ENCODE measurements around the gene CDC7.

Gene CDC7

DNA sequence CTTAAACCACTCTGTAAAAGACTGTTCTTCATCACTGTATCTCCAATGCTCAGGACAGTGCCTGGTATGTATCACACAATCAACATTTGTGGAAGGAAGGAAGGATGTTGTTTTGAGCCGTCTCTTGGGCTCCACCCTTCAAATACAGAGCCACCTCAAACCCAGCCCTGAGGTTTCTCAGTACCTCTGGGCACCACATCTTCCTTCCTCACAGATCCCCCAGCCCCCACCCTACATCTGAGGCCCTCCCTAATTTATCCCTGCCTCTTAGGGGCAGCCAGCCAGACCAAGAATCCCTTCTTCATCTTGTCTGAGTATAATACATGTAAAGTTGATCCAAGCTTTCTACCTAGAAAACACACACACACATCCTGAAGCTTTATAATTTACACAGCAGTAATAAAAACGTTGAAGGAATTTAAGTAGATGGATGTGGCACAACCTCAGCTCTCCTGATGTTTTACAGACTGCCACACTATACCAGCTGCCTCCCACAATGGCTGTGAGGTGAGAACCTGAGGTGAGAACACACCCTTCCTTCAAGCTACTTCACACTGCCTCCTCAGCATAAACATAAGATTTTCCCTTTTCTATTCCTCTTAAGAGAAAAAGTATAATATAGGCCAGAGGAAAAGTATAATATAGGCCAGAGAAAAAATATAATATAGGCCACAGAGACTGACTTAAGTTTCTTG is 48.5 kb downstream of the CDC7 start:
- DNase-seq (ENCODE audit: low spot score): no peak

DNA sequence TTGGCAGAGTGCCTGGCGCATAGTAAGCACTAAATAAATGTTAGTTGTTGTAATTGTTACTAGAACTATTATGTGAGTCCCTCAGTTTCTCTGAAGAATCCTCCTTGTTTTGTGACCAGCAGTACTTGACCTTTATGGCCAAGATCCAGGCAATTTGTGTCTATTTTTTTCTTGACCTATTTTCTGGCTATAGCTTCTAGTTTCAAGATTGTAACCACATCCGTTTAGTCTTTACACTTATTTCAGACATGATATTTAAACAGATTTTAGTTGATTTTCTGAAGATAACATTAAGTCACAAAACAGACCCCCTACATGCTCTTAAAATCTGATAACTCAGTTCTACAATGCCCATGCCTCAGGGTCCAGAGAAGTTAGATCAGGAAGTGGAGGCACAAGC is 50.3 kb downstream of the CDC7 start:
- no peak for DNase-seq (ENCODE audit: low spot score)

DNA sequence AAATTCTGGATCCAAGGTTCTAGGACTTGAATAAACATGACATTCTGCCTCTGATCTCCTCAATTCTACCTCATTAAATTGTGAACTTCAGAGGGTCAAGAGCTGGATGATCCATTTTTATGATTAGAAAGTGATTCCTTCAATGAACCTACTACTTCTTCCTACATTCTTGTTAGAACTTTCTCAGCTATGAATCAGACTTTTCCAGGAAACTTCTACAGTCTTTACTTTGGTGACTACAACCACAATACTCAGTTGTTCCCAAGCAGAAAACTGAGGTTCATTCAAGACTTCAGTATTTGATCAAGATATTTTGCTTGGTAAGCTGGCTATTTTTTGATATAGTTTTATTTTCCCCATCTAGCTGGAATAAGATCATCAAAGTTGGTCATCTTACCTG is 51.4 kb downstream of the CDC7 start:
- DNase-seq (ENCODE audit: low spot score): no peak

DNA sequence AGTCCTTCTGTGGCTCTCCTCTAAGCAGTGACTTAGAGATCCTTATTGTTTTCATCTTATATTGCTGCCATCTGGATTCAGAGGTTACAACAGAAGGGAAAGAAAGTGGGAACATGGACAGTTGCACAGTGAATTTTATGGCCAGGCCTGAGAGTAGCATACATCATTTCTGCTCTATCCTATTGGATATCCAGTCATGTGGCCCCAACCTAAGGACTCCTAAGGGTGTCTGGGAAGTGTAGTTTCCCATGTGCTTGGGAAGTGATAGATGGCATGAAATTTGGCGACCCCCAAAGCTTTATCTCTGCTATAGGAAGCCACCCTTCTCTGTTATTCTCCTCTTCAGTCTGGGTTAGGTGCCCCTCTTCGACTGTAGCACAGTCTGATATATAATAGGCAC is 51.9 kb downstream of the CDC7 start:
- no peak for DNase-seq (ENCODE audit: low spot score)

DNA sequence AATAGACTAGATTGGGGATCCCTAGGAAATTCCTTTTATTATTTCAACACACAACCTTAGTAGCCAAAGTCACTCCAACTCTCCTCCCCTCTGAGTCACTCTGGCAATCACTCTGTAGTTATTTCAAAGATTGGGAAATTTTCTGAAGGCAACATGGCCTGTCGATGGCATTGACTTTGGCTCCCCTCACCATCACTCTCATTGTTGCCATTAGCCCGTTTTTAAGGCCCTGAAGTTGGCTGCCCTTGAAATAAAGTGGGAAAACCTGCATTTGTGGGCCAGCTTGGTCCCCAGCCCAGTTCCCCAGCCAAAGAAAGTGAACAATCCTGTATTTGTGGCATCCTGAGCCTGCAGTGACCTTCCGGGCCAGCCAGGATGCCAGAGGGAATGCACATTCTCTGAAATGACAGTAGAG is 52.5 kb downstream of the CDC7 start:
- DNase-seq (ENCODE audit: low spot score): no peak

DNA sequence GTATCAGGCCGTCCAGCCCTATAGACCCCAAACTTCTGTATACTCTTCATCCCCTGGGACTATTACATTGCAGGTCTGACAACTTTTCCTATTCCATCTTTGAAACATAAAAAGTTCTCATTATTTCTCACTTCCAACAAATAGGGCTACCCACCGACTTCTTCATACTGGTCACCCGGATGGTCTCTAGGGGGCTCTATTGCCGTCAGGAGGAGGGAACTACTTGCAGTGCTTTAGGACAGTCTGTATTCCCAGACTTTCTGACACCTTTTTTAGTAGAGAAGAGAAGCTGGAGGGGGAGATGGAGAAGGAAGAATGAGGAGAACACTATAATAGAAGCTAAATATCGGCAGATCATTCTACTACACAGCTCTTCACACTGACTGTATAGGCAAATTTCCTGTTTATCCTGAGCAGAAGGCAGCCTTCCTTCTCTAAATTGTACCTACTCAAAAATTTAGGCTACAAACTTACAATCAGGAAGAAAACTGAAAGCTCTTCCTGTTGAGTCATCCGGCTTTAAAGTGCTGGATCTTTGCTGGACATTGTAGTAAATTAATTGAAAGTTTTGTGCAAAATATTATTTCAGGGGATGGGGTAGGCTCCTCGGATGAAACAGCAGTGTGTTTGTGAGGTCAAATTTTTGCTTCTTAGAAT is 54.6 kb downstream of the CDC7 start:
- peak; percentile 16 for DNase-seq (ENCODE audit: low spot score)

DNA sequence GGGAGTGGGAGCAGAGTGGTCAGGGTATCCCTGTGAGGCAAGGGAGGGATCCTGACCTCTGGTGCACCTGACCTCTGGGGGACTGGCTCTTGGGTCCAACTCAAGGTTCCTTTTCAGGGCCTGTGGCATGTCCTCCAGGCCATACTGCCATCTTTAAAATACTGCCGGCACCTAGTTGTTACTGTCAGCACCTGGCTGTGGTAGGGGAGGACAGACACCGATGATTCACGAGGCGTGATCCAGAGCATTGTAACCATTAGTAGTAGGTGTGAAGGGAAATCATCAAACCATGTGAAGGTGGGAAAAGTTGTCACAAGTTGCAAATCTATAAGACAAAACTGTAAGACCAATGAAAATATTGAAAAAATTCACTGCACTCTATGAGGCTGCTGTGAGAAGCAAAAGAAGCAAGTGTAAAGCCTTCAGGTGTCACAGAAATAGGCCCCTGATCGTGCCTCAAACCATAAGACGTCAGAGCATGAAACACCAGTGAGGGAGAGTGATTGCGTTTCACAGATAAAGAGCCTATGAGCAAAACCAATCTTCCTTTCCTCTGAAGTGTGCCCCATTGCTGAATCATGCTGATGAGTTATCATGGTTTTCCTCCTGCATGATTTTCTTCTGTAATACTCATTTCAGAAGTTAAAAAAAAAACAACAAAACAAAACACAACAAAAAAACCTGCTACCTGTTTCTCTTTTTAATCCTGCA is 55.3 kb downstream of the CDC7 start:
- DNase-seq (ENCODE audit: low spot score): no peak

DNA sequence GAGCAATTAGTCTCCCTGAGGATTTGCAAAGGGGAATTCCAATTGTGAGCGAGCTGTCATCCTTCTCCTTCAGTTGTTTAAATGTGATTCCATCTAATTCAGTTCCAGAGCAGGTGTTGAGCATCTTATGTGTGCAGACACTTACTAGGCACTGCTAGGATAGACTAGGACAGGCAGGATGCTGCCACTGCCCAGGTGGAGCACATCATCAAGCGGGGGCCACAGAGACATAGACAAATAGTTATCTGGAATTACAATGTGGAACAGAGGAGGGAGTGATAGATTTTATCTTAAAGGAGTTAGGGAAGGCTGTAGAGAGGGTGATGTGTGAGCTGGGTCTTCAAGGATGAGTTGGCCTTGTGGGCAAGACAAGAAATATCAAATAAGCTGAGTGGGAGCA is 55.9 kb downstream of the CDC7 start:
- no peak for DNase-seq (ENCODE audit: low spot score)

DNA sequence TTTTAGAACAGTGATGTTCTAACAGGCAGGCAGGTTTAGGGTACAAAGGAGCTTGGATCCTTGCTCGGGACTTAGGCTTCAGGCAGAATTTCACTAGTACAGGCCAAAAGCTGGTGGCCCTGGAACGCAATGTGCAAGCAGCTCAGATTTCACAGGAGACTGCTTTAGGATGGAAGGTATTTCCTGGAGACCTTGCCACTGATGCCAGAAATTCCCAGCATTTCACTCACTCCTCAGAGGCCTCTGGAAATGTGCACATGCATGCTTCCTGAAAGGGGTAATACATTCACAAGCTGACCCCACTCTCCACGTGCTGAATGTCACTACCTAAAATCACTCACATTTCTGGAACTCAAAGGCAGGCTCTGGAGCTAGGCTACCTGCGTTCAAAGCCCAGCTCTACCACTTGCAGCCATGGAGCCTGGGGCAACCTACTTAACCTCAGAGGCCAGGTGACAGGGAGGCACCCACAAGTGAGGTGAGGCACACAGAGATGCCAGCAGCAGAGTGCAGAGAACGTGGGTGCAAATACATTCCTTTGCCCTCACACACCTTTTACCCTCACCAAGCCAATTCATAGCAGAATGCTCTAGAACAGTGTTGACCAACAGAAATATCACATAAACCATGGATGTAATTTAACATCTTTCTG is 56.5 kb downstream of the CDC7 start:
- DNase-seq (ENCODE audit: low spot score): peak; percentile 37

DNA sequence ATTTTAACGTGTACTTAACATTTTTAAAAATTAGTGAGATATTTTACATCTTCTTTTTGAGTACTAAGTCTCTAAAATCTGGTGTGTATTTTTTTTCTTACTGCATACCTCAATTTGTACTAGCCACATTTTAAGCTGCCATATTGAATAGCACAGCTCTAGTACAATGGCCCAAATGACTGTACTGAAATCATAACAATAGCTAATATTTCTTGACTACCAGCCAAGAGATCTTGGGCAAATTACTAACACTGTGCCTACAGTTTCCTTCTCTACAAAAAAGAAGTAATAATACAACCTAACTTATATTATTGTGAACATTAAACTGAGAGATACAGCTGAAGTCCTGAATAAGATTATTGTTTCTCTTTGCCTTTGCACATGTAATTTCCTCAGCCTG is 57.2 kb downstream of the CDC7 start:
- no peak for DNase-seq (ENCODE audit: low spot score)

DNA sequence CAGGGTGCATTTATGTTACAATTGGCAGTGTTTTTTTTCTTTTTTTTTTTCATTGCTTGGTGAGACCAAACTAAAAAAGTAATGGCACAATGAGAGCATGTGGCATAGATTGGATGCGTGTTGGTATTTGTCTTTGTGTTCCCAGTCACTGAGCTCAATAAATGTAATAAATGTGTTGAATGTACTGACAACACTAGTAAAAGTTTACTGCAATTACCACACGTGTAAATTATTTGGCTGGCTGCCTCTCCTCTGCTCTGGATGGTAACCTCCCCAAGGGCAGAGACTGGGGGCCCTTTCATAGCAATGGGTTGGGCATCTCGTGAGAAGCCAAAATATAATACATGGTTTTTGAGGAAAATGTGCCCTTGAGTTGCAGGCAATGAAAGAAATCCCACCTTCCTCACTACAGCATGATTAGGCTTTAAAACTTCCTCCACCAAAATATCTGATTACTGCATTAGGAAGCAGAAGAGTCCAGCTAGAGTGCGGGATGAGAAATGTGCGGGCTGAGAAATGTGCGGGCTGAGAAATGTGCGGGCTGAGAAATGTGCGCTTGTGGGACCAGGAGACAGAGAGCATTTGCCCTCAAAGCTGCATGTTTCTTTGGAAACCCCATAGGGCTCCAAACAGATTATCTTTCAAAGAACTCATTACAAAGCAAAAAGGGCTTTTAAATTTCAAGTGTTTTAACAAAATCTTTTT is 58.5 kb downstream of the CDC7 start:
- DNase-seq (ENCODE audit: low spot score): no peak

DNA sequence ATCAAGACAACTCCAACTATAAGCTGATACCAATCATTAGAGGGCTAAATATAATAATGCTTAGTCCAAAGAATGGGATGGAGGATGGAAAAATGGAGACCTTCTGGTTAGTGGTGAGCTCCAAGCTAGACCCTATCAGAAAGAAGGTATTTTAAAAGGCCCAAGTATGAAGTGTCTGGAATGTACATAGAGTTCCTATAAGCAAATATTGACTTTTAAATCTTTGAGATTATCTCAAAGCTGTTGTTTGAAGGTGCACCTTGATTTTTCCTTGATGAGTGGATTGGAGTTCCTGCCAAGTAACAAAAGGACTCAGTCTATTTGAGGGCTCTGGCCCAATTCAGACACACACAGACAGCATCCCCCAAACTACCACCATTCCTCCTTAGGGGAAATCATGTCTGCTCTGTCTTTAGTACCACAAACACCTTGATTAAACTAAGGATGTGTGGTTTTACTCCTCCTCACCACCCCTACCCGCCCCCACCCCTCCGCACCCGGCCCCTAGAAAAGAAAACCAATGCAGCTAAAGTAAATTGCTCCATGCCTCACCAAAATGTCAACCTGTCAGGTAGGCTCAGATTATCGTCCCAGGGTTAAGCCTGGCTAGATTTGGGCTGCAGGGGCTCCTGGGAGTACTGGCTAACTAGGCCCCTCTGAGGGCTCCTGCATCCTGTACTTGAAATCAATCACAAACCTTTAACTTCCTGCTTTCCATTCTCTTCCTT is 59.4 kb downstream of the CDC7 start:
- no peak for DNase-seq (ENCODE audit: low spot score)

DNA sequence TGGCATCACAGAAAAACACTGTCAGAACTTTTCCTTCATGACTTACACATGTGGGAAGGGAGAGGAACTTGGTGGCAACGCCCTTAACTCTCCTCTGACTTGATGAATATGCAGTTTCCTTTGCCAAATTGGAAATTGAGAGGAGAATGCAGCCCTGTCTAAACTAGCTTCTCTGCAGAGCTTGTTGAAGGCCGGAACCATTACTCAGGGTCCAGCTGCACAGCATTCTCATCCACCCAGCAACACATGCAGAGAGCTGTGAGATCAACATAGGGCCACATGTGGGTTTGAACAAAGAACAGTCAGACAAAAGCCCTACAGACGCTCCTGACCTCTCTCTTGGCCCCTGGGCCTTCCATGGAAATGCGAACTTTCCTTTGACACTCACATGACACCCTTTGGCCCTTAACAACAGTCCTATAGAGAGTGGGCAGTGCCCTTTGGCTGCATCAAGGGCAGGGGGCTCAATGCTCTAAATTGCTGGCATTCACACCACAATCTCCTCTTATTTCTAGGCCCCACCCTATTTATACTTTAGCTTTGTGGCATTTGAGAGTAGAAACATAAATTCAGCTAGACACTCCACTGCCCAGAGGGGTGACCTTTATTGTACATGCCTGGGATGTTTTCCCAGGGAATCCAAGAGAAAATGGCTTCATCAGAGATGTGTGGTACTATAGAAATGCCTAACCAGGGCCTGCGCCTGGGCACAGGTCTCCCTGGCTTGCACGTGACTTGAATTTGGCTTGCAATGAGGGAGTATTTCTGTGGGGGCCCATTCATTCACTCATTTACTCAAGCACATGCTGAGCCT is 64.4 kb downstream of the CDC7 start:
- no peak for DNase-seq (ENCODE audit: low spot score)

DNA sequence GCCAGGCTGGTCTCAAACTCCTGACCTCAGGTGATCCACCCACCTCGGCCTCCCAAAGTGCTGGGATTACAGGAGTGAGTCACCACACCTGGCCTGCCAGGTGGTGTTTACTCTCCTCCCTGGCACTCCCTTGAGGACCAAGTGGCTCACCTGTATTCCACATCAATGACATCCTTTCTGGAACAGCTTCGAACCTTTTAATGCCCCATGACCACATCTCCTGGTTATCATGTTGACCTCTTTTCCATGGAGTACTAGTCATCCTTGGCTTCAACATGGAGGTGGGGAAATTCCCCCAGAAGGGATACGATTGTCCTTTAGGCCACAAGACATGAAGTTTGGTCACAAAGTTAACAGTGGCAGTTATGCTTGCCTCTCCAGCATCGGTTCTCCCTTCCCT is 66.9 kb downstream of the CDC7 start:
- no peak for DNase-seq (ENCODE audit: low spot score)

DNA sequence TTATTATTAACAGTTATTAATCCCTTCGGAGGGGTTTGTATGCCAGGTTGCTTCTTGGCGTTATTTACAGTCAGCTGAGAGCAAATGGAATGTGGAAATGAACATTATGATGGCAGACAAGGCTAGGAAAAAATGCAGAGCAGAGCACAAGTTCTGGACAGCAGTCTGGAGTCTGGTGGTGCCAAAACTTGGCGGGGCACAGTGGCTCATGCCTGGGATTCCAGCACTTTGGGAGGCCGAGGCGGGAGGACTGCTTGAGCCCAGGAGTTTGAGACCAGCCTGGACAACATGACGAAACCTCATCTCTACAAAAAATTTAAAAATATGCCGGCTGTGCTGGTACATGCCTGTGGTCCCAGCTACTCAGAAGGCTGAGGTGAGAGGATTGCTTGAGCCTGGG is 67.6 kb downstream of the CDC7 start:
- no peak for DNase-seq (ENCODE audit: low spot score)

DNA sequence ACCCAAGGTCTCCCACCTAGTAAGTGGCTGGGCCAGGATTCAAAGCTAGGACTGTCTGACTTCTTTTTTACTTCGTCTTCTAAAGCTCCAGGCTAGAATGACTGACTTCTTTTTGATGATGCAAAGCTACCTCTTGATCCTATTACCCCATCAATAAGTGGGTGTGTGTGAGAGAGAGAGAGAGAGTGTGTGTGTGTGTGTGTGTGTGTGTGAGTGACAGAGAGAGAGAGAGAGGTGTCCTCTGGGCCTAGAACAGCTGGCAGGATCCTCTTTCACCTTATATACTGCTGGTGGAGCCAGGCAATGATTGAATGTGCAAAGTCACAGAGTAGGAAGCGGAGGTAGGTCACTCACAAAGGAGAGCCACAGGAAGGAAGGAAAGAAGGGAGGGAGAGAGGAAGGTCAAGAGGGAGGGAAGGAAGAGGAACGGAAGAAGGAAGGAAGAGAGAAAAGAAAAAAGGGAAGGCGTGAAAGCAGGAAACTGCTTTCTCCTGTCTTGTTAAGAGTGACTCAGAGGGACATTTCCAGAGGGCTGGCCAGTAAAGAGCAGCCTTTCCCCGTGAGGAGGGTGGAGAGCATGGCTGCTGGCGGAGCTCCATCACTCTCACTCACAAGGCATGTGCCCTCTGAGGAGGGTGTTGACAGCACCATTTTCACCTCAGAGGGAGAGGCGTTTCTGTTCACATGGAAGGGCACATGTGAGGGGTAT is 68.9 kb downstream of the CDC7 start:
- peak; percentile 27 for DNase-seq (ENCODE audit: low spot score)

DNA sequence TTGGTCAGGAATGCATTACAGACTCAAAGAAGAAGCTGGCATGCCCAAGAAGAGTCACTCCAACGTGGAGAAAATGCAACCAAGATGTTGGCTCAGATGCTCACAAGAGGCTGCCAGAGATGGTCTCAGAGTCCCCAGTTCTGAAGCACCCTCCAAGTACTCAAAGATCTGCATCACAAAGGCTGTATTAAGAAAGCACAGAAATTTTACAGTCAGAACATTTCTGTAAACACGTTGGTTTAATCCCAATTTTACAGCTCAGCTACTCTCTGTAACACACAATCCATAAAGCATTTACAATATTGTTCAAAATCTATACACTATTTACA is 69.4 kb downstream of the CDC7 start:
- DNase-seq (ENCODE audit: low spot score): no peak

DNA sequence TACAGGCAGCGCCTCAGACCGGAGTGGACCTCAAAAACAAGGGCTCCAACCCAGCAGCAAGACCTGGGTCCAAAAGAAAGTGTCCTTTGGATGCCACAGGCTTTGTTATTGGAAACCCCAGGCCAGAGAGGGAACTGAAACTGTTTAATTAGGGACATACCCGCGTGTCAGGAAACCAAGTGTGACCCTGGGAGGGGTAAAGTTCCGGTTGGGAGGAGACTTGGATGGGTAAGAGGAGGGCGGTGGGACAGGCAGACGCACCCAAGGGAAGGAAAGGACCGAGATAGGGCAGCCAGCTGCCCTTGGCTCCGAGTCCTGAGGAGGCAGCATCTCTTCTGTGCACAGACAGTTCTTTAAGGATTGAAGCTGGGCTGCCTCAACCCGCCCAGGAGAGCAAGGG is 71.4 kb downstream of the CDC7 start:
- no peak for DNase-seq (ENCODE audit: low spot score)

All from cerebellar cortex (tissue), 1 donor.